GM12864 (cell line): ENCODE measurements around the gene CRYGN.
A peak's percentile ranks its signal among the peaks of the same experiment; 100 is the strongest.

Source experiments
- DNase-seq: peaks from one replicate; pipeline ENCODE4 v3.0.0-alpha.2; 2011; ENCODE audit warnings: low read depth
- H3K4me3 ChIP-seq: 2 replicates; pipeline ENCODE4 v1.5.1; 2011; ENCODE audit warnings: mild to moderate bottlenecking, low read depth, low read length, control low read depth
- CTCF ChIP-seq: IDR thresholded peaks from 2 replicates; pipeline ENCODE4 v1.5.1; 2011; ENCODE audit warnings: low read depth, mild to moderate bottlenecking, moderate library complexity, low read length, control low read depth, inconsistent platforms; ENCODE audit errors: missing control alignments

The CRYGN gene

GRCh38 chr7:151448261-151449252, 8.6 kb upstream of the CRYGN start:
- peak overlapping the region; percentile 49 for H3K4me3 ChIP-seq
- DNase-seq, result no peak
- peak; percentile 48 for TF ChIP-seq CTCF

DNA sequence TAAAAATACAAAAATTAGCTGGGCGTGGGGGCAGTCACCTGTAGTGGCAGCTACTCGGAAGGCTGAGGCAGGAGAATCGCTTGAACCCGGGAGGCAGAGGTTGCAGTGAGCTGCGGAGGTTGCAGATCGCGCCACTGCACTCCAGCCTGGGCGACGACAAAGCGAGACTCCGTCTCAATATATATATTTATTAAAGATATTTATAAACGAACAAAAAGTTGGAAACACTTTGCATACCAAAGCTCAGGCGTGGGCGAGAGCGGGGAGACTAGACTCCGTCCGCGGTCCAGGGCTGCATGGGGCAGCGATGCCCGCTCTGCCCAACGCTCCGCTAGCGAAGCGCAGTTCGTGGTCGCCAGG, 7.9 kb upstream of the CRYGN start:
- TF ChIP-seq CTCF, result no peak
- H3K4me3 ChIP-seq, result peak overlapping the region; percentile 49
- no peak for DNase-seq

GRCh38 chr7:151447312-151447711, 7.4 kb upstream of the CRYGN start:
- no peak overlapping the region for H3K4me3 ChIP-seq
- no peak for DNase-seq
- TF ChIP-seq CTCF, result no peak

DNA sequence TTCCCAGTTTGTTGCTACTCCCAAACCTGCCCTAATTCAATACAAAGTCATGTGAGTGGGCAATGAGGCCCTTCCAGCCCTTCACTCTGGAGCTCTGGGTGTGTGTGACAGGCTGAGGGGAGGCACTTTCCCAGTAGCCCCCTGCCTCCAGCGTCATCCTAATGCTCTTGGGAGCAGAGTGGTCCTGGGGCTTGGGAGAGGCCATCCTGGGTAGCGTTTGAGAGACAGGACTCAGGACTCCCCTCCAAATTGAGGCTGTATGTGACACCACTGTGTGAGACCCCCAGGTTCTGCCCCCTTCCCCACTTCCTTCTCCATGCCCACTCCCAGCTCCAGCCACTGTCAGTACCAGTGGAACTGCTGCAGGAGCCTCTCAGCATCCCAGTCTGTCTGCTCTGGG, 6.5 kb upstream of the CRYGN start:
- TF ChIP-seq CTCF, result no peak
- no peak for DNase-seq
- no peak overlapping the region for H3K4me3 ChIP-seq

GRCh38 chr7:151444632-151445031, 4.7 kb upstream of the CRYGN start:
- no peak for TF ChIP-seq CTCF
- H3K4me3 ChIP-seq, result no peak overlapping the region
- DNase-seq, result no peak

- no peak for TF ChIP-seq CTCF
- no peak overlapping the region for H3K4me3 ChIP-seq
- no peak for DNase-seq
These were observed 3.0 kb upstream of the CRYGN start for GRCh38 chr7:151442776-151443496.
